Esophagus muscularis mucosa (tissue), 3 donors: Measurements from ENCODE around the gene SLC2A5.

Source experiments
- POLR2A ChIP-seq: fragments of 450-650 bp; IDR thresholded peaks from one replicate; pipeline ENCODE4 v1.6.1; 2017; ENCODE audit warnings: antibody characterized with exemption, moderate library complexity, mild to moderate bottlenecking, low read depth
- POLR2AphosphoS5 ChIP-seq, 2 donors: sonication (generic); formaldehyde crosslinking; IDR thresholded peaks; one replicate each; pipeline ENCODE4 v1.6.1; 2017; ENCODE audit warnings: antibody characterized with exemption in 2 of 2
- TF ChIP-seq, protein P1 (sequence below), 3 experiments: fragments of 200-600 bp in 2 of 3; fragments of 450-650 bp in 1 of 3; sonication (generic) in 2 of 3; IDR thresholded peaks; one replicate each; pipeline ENCODE4 v1.5.1; 2017 to 2019; ENCODE audit warnings: antibody characterized with exemption in 3 of 3, mild to moderate bottlenecking in 2 of 3, moderate library complexity in 1 of 3

DNA sequence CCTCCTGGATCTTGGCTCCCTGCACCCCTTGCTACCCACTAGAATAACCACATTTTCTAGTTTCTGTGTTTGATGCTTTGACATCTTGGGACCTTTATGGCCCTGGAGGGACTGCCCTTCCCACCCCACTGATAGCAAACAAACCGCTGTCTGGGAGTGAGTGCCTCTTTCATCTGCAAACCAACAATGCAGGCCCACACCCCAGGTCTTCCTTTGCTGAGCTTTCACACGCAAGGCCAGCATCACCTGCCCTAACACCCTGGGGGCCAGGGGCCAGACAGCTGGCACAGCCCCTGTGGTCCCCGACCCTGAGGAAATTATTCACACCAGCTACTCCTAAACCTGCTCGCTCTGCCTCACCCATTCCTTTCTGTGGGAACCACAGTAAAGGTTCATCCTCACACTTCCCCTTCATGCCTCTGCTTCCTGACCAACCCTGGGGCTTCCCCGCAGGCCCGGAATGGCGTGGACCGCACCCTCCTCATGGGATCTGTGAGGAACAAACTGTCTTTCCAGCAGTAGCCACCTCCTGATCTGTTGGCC lies 58.6 kb downstream of the SLC2A5 start:
- TF ChIP-seq, protein P1, sequence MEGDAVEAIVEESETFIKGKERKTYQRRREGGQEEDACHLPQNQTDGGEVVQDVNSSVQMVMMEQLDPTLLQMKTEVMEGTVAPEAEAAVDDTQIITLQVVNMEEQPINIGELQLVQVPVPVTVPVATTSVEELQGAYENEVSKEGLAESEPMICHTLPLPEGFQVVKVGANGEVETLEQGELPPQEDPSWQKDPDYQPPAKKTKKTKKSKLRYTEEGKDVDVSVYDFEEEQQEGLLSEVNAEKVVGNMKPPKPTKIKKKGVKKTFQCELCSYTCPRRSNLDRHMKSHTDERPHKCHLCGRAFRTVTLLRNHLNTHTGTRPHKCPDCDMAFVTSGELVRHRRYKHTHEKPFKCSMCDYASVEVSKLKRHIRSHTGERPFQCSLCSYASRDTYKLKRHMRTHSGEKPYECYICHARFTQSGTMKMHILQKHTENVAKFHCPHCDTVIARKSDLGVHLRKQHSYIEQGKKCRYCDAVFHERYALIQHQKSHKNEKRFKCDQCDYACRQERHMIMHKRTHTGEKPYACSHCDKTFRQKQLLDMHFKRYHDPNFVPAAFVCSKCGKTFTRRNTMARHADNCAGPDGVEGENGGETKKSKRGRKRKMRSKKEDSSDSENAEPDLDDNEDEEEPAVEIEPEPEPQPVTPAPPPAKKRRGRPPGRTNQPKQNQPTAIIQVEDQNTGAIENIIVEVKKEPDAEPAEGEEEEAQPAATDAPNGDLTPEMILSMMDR (IDR thresholded peaks at IDR 0.05) = no peak
- TF ChIP-seq POLR2A = no peak
- TF ChIP-seq POLR2AphosphoS5 (IDR thresholded peaks at IDR 0.05) = peak; percentile 24 to 29
